ENCODE results near the gene NFU1. TPM values are rescaled to one million over a fixed set of nuclear protein-coding genes. Genes with fewer than 3 reads are reported as not detected.

The NFU1 gene
- total and polyA plus RNA-seq, 11 donors: 61.5 to 156 (median 110) TPM

DNA sequence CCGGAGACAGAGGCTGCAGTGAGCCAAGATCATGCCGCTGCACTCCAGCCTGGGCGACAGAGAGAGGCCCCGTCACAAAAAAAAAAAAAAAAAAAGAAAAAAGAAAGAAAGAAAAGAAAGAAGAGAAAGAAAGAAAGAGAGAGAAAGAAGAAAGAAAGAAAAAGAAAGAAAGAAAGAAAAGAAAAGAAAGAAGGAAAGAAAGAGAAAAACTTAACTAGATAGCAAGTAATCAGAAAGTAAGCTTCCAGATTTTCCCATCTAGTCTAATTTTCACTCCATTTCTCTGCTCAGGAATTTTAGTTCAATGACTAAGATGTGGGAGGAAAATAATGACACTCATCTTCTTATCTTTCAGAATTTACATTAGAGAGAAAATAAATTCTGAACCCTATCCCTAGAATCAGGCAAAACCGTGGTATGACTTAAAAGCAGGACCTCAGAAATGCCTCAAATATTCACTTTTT is 52.6 kb downstream of the NFU1 start:
- TF ChIP-seq, protein P1, sequence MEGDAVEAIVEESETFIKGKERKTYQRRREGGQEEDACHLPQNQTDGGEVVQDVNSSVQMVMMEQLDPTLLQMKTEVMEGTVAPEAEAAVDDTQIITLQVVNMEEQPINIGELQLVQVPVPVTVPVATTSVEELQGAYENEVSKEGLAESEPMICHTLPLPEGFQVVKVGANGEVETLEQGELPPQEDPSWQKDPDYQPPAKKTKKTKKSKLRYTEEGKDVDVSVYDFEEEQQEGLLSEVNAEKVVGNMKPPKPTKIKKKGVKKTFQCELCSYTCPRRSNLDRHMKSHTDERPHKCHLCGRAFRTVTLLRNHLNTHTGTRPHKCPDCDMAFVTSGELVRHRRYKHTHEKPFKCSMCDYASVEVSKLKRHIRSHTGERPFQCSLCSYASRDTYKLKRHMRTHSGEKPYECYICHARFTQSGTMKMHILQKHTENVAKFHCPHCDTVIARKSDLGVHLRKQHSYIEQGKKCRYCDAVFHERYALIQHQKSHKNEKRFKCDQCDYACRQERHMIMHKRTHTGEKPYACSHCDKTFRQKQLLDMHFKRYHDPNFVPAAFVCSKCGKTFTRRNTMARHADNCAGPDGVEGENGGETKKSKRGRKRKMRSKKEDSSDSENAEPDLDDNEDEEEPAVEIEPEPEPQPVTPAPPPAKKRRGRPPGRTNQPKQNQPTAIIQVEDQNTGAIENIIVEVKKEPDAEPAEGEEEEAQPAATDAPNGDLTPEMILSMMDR (IDR thresholded peaks at IDR 0.05): no peak
- ATAC-seq: no peak
- H3K9me3 ChIP-seq: no peaks in the 10 kb centered on the region
- peaks cover 0 to 70% (median 21%) of the 10 kb centered on the region in 12 donors for H3K4me1 ChIP-seq
- intact Hi-C loops (cut with DNase I): loop anchor here in 4 of 10 donors (5.0 to 10.0 kb wide), 2 partner anchors 53 to 100 kb away; partner anchors contain the start of gene NFU1 (in 3 of the 4)
- no peak for DNase-seq
- peak overlapping the region in 1 of 12 donors; percentile 88 for H3K4me3 ChIP-seq
- WGBS, 4 donors: 90 to 97% (median 96%) methylated on average over 5 of the region's 5 CpGs
- no peak overlapping the region for H3K27ac ChIP-seq
- no peaks in the 10 kb centered on the region for H3K36me3 ChIP-seq
- H3K27me3 ChIP-seq: no peaks in the 10 kb centered on the region

DNA sequence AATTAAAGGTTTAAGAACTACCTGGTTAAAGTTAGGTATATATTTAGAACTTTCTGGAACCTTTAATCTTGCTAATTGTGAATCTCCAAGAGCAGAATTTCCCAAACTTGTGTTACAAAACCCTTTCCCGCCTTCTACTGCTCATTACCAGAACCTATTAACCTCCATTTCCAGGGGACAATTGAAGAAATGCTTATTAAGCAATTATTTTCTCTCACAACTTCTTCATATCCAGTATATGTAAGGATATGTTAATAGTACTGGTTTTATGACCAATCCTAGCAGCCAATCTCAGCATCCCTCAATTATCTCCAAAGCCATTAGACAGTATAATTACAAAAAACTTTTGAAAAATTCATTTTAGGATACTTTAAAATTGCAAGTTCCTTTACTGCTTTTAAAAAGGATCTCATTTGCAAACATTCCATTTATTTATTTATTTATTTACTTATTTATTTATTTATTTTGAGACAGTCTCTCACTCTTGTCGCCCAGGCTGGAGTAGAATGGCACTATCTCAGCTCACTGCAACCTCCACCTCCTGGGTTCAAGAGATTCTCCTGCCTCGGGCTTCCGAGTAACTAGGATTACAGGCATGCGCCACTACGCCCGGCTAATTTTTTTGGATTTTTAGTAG is 53.9 kb downstream of the NFU1 start:
- intact Hi-C loops (cut with DNase I): loop anchor here in 1 of 10 donors (10.0 kb wide), 1 partner anchor 102 kb away; no protein-coding TSS in a partner anchor
- 94 to 98% (median 97%) methylated on average over 7 of the region's 7 CpGs for WGBS, 4 donors
- Histone ChIP-seq H3K27ac (no peak overlapping the region), H3K27me3 (no peaks in the 10 kb centered on the region), H3K9me3 (no peaks in the 10 kb centered on the region), H3K4me3 (no peak overlapping the region), H3K4me1 (peaks cover 0 to 70% (median 21%) of the 10 kb centered on the region in 12 donors), H3K36me3 (no peaks in the 10 kb centered on the region)
- ATAC-seq (no peak), DNase-seq (no peak)
- TF ChIP-seq POLR2A (IDR thresholded peaks at IDR 0.05): no peak
- TF ChIP-seq, protein P1 (IDR thresholded peaks at IDR 0.05): no peak

DNA sequence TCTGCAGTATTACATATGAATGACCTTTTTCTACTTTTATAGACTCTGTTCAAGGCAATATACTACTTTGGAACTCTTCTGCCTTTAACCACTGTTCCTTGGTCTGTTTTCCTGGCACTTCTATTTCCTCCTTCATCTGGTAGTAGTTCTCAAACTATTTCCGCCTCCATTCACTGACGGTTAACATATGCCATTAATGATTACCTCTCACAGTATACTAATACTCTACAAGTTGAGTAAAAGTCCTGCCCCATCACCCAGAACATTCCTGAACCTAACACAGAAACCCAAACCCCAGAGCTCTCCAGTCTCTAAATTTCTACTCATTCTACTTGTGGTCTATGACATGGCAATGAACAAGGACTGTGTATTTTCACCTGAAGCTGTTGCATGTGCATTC is 54.7 kb downstream of the NFU1 start:
- Histone ChIP-seq H3K9me3 (no peaks in the 10 kb centered on the region), H3K4me1 (peaks cover 0 to 63% (median 16%) of the 10 kb centered on the region in 12 donors), H3K27me3 (no peaks in the 10 kb centered on the region), H3K27ac (no peak overlapping the region), H3K4me3 (no peak overlapping the region), H3K36me3 (no peaks in the 10 kb centered on the region)
- DNase-seq (no peak), ATAC-seq (no peak)
- TF ChIP-seq, protein P1 (IDR thresholded peaks at IDR 0.05): no peak
- TF ChIP-seq POLR2A (IDR thresholded peaks at IDR 0.05): no peak
- intact Hi-C loops (cut with DNase I): loop anchor here in 1 of 10 donors (10.0 kb wide), 1 partner anchor 102 kb away; no protein-coding TSS in a partner anchor
- whole genome bisulfite sequencing, 4 donors: 81 to 91% (median 85%) methylated on average over 2 of the region's 2 CpGs

DNA sequence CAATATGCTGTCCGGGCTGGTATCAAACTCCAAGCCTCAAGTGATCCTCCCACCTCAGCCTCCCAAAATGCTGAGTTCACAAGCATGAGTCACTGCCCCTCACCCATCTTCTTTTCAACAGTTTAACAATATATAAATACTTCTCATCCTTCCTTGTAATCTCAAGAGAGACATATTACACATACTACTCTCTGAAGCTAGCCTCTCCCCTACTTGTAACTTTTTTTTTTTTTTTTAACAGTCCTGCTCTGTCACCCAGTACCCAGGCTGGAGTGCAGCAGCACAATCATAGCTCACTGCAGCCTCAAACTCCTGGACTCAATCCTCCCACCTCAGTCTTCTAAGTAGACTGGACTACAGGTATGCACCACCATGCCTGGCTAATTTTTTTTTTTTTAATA is 55.9 kb downstream of the NFU1 start:
- WGBS, 4 donors: 88 to 98% (median 90%) methylated on average over 1 of the region's 1 CpG
- ATAC-seq: peak in 1 of 4 donors; percentile 21

More for the DNA sequence above, 55.9 kb downstream of the NFU1 start:
- no peak overlapping the region for H3K27ac ChIP-seq
- no peak overlapping the region for H3K4me3 ChIP-seq
- DNase-seq: no peak
- no peak for TF ChIP-seq POLR2A (IDR thresholded peaks at IDR 0.05)
- TF ChIP-seq, protein P1 (IDR thresholded peaks at IDR 0.05): no peak
- no peaks in the 10 kb centered on the region for H3K36me3 ChIP-seq
- intact Hi-C loops (cut with DNase I): loop anchor here in 1 of 10 donors (10.0 kb wide), 1 partner anchor 103 kb away; no protein-coding TSS in a partner anchor
- no peaks in the 10 kb centered on the region for H3K9me3 ChIP-seq
- no peaks in the 10 kb centered on the region for H3K27me3 ChIP-seq
- peaks cover 0 to 61% (median 14%) of the 10 kb centered on the region in 12 donors for H3K4me1 ChIP-seq
